Activated T-helper 2 cell treated with anti-CD3 and anti-CD28 coated beads, Interferon-gamma antibody, Interleukin-2, Interleukin-4, amounts not matched to agents 10 μg/mL and 5 μg/mL and 100 μg/mL, durations not matched to agents 14 hours and 24 hours and 36 hours (primary cell): Measurements from ENCODE around the gene FANCC. TPM values are rescaled to one million over a fixed set of nuclear protein-coding genes. Genes with fewer than 3 reads are reported as not detected.
A peak's percentile ranks its signal among the peaks of the same experiment; 100 is the strongest.

Source experiments
- DNase-seq: peaks from one replicate; pipeline ENCODE4 v3.0.0; 2021; ENCODE audit warnings: low spot score
- H3K27ac Mint-ChIP-seq: one replicate; pipeline ENCODE4 v1.8.0; 2021; ENCODE audit warnings: mixed read lengths
- H3K27me3 Mint-ChIP-seq: one replicate; pipeline ENCODE4 v1.8.0; 2021; ENCODE audit warnings: low read depth, mixed read lengths
- H3K36me3 Mint-ChIP-seq: one replicate; pipeline ENCODE4 v1.8.0; 2021; ENCODE audit warnings: low read depth, mixed read lengths
- H3K4me1 Mint-ChIP-seq: one replicate; pipeline ENCODE4 v1.8.0; 2021; ENCODE audit warnings: low read depth, mixed read lengths
- H3K4me3 Mint-ChIP-seq: one replicate; pipeline ENCODE4 v1.8.0; 2021; ENCODE audit warnings: low read depth, mild to moderate bottlenecking, moderate library complexity, mixed read lengths
- H3K9me3 Mint-ChIP-seq: one replicate; pipeline ENCODE4 v1.8.0; 2021; ENCODE audit warnings: mixed read lengths
- intact Hi-C: fragments of 100-400 bp; cut with micrococcal nuclease; formaldehyde crosslinking; loops from one replicate; pipeline ENCODE4 v1.15.1; 2023
- total RNA-seq: library from RNA; stranded (reverse); gene quantifications from 2 replicates; pipeline ENCODE4 v1.2.3, GENCODE V29; 2022

The FANCC gene
- total RNA-seq, 1 donor from 2014 or later: 16.8 TPM

GRCh38 chr9:95188459-95188858, 129.1 kb downstream of the FANCC start:
- Mint-ChIP-seq H3K36me3 (peaks cover 5% of the 10 kb centered on the region), H3K27ac (peak overlapping the region; percentile 84)

GRCh38 chr9:95185956-95186355, 131.6 kb downstream of the FANCC start:
- H3K4me3 Mint-ChIP-seq: no peak overlapping the region
- no peaks in the 10 kb centered on the region for H3K36me3 Mint-ChIP-seq
- H3K9me3 Mint-ChIP-seq: no peaks in the 10 kb centered on the region
- intact Hi-C loops: loop anchor here (10.0 kb wide), 1 partner anchor 159 kb away; no protein-coding TSS in a partner anchor
- no peaks in the 10 kb centered on the region for H3K27me3 Mint-ChIP-seq
- H3K4me1 Mint-ChIP-seq: peaks cover 31% of the 10 kb centered on the region
- no peak overlapping the region for H3K27ac Mint-ChIP-seq
- no peak for DNase-seq

More at GRCh38 chr9:95188459-95188858, 129.1 kb downstream of the FANCC start:
- no peak for DNase-seq
- H3K27me3 Mint-ChIP-seq: no peaks in the 10 kb centered on the region
- H3K4me3 Mint-ChIP-seq: peak overlapping the region; percentile 53
- H3K9me3 Mint-ChIP-seq: no peaks in the 10 kb centered on the region
- intact Hi-C loops: loop anchor here (2.0 to 10.0 kb wide), 2 partner anchors 78 to 156 kb away; no protein-coding TSS in a partner anchor
- H3K4me1 Mint-ChIP-seq: peaks cover 35% of the 10 kb centered on the region

GRCh38 chr9:95182854-95183563, 134.5 kb downstream of the FANCC start:
- intact Hi-C loops: loop anchor here (10.0 kb wide), 1 partner anchor 162 kb away; no protein-coding TSS in a partner anchor
- Mint-ChIP-seq H3K4me3 (no peak overlapping the region), H3K27me3 (no peaks in the 10 kb centered on the region)

GRCh38 chr9:95181835-95182234, 135.7 kb downstream of the FANCC start:
- Mint-ChIP-seq H3K36me3 (no peaks in the 10 kb centered on the region), H3K27me3 (no peaks in the 10 kb centered on the region), H3K9me3 (no peaks in the 10 kb centered on the region), H3K4me1 (peaks cover 3% of the 10 kb centered on the region), H3K4me3 (no peak overlapping the region), H3K27ac (no peak overlapping the region)
- no peak for DNase-seq
- intact Hi-C loops: loop anchor here (10.0 kb wide), 1 partner anchor 163 kb away; no protein-coding TSS in a partner anchor

More at GRCh38 chr9:95182854-95183563, 134.5 kb downstream of the FANCC start:
- H3K27ac Mint-ChIP-seq: no peak overlapping the region
- no peaks in the 10 kb centered on the region for H3K36me3 Mint-ChIP-seq
- peaks cover 5% of the 10 kb centered on the region for H3K4me1 Mint-ChIP-seq
- DNase-seq: no peak
- no peaks in the 10 kb centered on the region for H3K9me3 Mint-ChIP-seq

- no peak for DNase-seq
- H3K4me3 Mint-ChIP-seq: no peak overlapping the region
- intact Hi-C loops: loop anchor here (10.0 kb wide), 1 partner anchor 163 kb away; no protein-coding TSS in a partner anchor
- no peaks in the 10 kb centered on the region for H3K27me3 Mint-ChIP-seq
- no peaks in the 10 kb centered on the region for H3K36me3 Mint-ChIP-seq
- H3K4me1 Mint-ChIP-seq: peaks cover 3% of the 10 kb centered on the region
- no peak overlapping the region for H3K27ac Mint-ChIP-seq
- no peaks in the 10 kb centered on the region for H3K9me3 Mint-ChIP-seq
These were observed 136.2 kb downstream of the FANCC start for GRCh38 chr9:95181226-95181818.

GRCh38 chr9:95177617-95178016, 139.9 kb downstream of the FANCC start:
- H3K36me3 Mint-ChIP-seq: no peaks in the 10 kb centered on the region
- no peak overlapping the region for H3K4me3 Mint-ChIP-seq
- intact Hi-C loops: loop anchor here (10.0 kb wide), 1 partner anchor 547 kb away; no protein-coding TSS in a partner anchor
- no peak for DNase-seq
- H3K9me3 Mint-ChIP-seq: no peaks in the 10 kb centered on the region
- H3K27me3 Mint-ChIP-seq: no peaks in the 10 kb centered on the region
- peaks cover 3% of the 10 kb centered on the region for H3K4me1 Mint-ChIP-seq
- no peak overlapping the region for H3K27ac Mint-ChIP-seq

GRCh38 chr9:95176755-95177319, 140.7 kb downstream of the FANCC start:
- no peaks in the 10 kb centered on the region for H3K27me3 Mint-ChIP-seq
- no peaks in the 10 kb centered on the region for H3K36me3 Mint-ChIP-seq
- no peaks in the 10 kb centered on the region for H3K9me3 Mint-ChIP-seq
- intact Hi-C loops: loop anchor here (10.0 kb wide), 1 partner anchor 548 kb away; no protein-coding TSS in a partner anchor
- no peak overlapping the region for H3K4me3 Mint-ChIP-seq
- peaks cover 3% of the 10 kb centered on the region for H3K4me1 Mint-ChIP-seq
- no peak overlapping the region for H3K27ac Mint-ChIP-seq
- DNase-seq: no peak

GRCh38 chr9:95175523-95175922, 142.0 kb downstream of the FANCC start:
- Mint-ChIP-seq H3K27ac (no peak overlapping the region), H3K4me3 (no peak overlapping the region), H3K9me3 (no peaks in the 10 kb centered on the region), H3K4me1 (peaks cover 10% of the 10 kb centered on the region), H3K36me3 (peaks cover 2% of the 10 kb centered on the region), H3K27me3 (no peaks in the 10 kb centered on the region)
- intact Hi-C loops: loop anchor here (10.0 kb wide), 1 partner anchor 549 kb away; no protein-coding TSS in a partner anchor
- DNase-seq: no peak

- H3K4me3 Mint-ChIP-seq: no peak overlapping the region
- intact Hi-C loops: loop anchor here (5.0 to 10.0 kb wide), 2 partner anchors 297 to 551 kb away; no protein-coding TSS in a partner anchor
- peaks cover 19% of the 10 kb centered on the region for H3K4me1 Mint-ChIP-seq
- peaks cover 14% of the 10 kb centered on the region for H3K36me3 Mint-ChIP-seq
- H3K27ac Mint-ChIP-seq: no peak overlapping the region
- no peak for DNase-seq
- no peaks in the 10 kb centered on the region for H3K9me3 Mint-ChIP-seq
- no peaks in the 10 kb centered on the region for H3K27me3 Mint-ChIP-seq
These were observed 143.5 kb downstream of the FANCC start for GRCh38 chr9:95174038-95174437.

GRCh38 chr9:95171596-95171995, 145.9 kb downstream of the FANCC start:
- Mint-ChIP-seq H3K9me3 (peaks cover 10% of the 10 kb centered on the region), H3K27me3 (no peaks in the 10 kb centered on the region), H3K27ac (peak overlapping the region; percentile 62), H3K4me1 (peaks cover 36% of the 10 kb centered on the region), H3K36me3 (peaks cover 31% of the 10 kb centered on the region), H3K4me3 (peak overlapping the region; percentile 15)
- intact Hi-C loops: loop anchor here (2.0 to 10.0 kb wide), 3 partner anchors 165 to 553 kb away; no protein-coding TSS in a partner anchor
- DNase-seq: no peak

- H3K36me3 Mint-ChIP-seq: peaks cover 36% of the 10 kb centered on the region
- DNase-seq: no peak
- intact Hi-C loops: loop anchor here (2.0 to 10.0 kb wide), 3 partner anchors 164 to 554 kb away; no protein-coding TSS in a partner anchor
- peak overlapping the region; percentile 63 for H3K27ac Mint-ChIP-seq
- no peaks in the 10 kb centered on the region for H3K27me3 Mint-ChIP-seq
- H3K4me1 Mint-ChIP-seq: peaks cover 36% of the 10 kb centered on the region
- H3K4me3 Mint-ChIP-seq: peak overlapping the region; percentile 48
- peaks cover 14% of the 10 kb centered on the region for H3K9me3 Mint-ChIP-seq
These were observed 146.5 kb downstream of the FANCC start for GRCh38 chr9:95171001-95171400.

GRCh38 chr9:95167998-95168397, 149.5 kb downstream of the FANCC start:
- Mint-ChIP-seq H3K4me3 (no peak overlapping the region), H3K27me3 (no peaks in the 10 kb centered on the region), H3K36me3 (peaks cover 47% of the 10 kb centered on the region), H3K9me3 (peaks cover 20% of the 10 kb centered on the region), H3K27ac (peak overlapping the region; percentile 70), H3K4me1 (peaks cover 36% of the 10 kb centered on the region)
- intact Hi-C loops: no loop called here
- DNase-seq: peak; percentile 46
